GM12872 (cell line): ENCODE results near the gene HEMK1.

Experiments
- CTCF ChIP-seq: IDR thresholded peaks from 3 replicates; pipeline ENCODE4 v1.5.1; 2011; ENCODE audit warnings: low read depth, mild to moderate bottlenecking, low read length, moderate library complexity; ENCODE audit not compliant: insufficient read depth

HEMK1 gene

GRCh38 chr3:50587373-50587772 is 18.1 kb downstream of the HEMK1 start:
- no peak for TF ChIP-seq CTCF

- no peak for TF ChIP-seq CTCF
These were observed 18.8 kb downstream of the HEMK1 start for GRCh38 chr3:50587806-50588758.

- no peak for TF ChIP-seq CTCF
These were observed 19.6 kb downstream of the HEMK1 start for GRCh38 chr3:50588759-50589433.

- TF ChIP-seq CTCF, result no peak
These were observed 21.9 kb downstream of the HEMK1 start for GRCh38 chr3:50591196-50591741.

GRCh38 chr3:50592568-50592967 is 23.2 kb downstream of the HEMK1 start:
- no peak for TF ChIP-seq CTCF

- TF ChIP-seq CTCF, result no peak
These were observed 25.0 kb downstream of the HEMK1 start for GRCh38 chr3:50594253-50594785.

GRCh38 chr3:50599115-50599715 is 29.9 kb downstream of the HEMK1 start:
- TF ChIP-seq CTCF, result no peak
